Endothelial cell of umbilical vein (primary cell): ENCODE results near the gene CDK7. TPM values are rescaled to one million over a fixed set of nuclear protein-coding genes. Genes with fewer than 3 reads are reported as not detected.

Source experiments
- Bru-seq: library from RNA; stranded (reverse); fragments of 400-500 nt; gene quantifications from one replicate; lab custom pipeline; 2021; lab: Mats Ljungman, UMichigan
- BruChase-seq, 2 experiments: library from RNA; stranded (reverse); fragments of 400-500 nt; gene quantifications; one replicate each; lab custom pipeline; 2021; lab: Mats Ljungman, UMichigan
- BruUV-seq: library from RNA; stranded (reverse); fragments of 400-500 nt; replicated peaks from 2 replicates; lab custom pipeline; 2021; lab: Mats Ljungman, UMichigan
- CTCF ChIA-PET: fragments of 300-600, 350-600 bp; sonication (Branson Sonifier 250); formaldehyde crosslinking; loops from one replicate; lab custom pipeline; 2021; ENCODE audit warnings: antibody characterized with exemption, inconsistent platforms; lab: Charles Lee
- POLR2A ChIA-PET: fragments of 300-600, 350-600 bp; sonication (Branson Sonifier 250); formaldehyde crosslinking; loops from one replicate; lab custom pipeline; 2021; ENCODE audit warnings: antibody characterized with exemption, inconsistent platforms; lab: Charles Lee
- DNase-seq: peaks from one replicate; pipeline ENCODE4 v3.0.0-alpha.2; 2011; ENCODE audit warnings: low read depth, low spot score
- FAIRE-seq: peaks from 2 replicates; lab custom pipeline; 2011; peaks lifted over from hg19 to GRCh38; lab: Jason Lieb, UNC
- H2AFZ ChIP-seq: 2 replicates; pipeline ENCODE4 v1.6.0; 2012; ENCODE audit warnings: low read depth, low read length, control low read depth, inconsistent platforms
- H3K27ac ChIP-seq: 2 replicates; pipeline ENCODE4 v1.5.1; 2011; ENCODE audit warnings: low read depth, mild to moderate bottlenecking, control low read depth, low read length, moderate library complexity; ENCODE audit not compliant: insufficient read depth
- H3K27me3 ChIP-seq, 2 experiments: 2 replicates each; pipeline versions ENCODE4 v1.6.0 to v1.6.1; 2011; ENCODE audit warnings: low read length in 2 of 2, mixed read lengths in 1 of 2; ENCODE audit not compliant: control insufficient read depth in 2 of 2, insufficient read depth in 2 of 2
- H3K36me3 ChIP-seq, 2 experiments: 2 replicates in 1 of 2; 3 replicates in 1 of 2; pipeline ENCODE4 v1.5.1; 2011; ENCODE audit warnings: low read length in 2 of 2, mild to moderate bottlenecking in 1 of 2, moderate library complexity in 1 of 2; ENCODE audit not compliant: control insufficient read depth in 2 of 2, insufficient read depth in 2 of 2; ENCODE audit errors: extremely low read depth in 1 of 2
- H3K4me1 ChIP-seq: 3 replicates; pipeline ENCODE4 v1.5.1; 2011; ENCODE audit warnings: mild to moderate bottlenecking, low read length; ENCODE audit not compliant: control insufficient read depth, insufficient read depth; ENCODE audit errors: extremely low read depth
- H3K4me2 ChIP-seq: 2 replicates; pipeline ENCODE4 v1.6.1; 2011; ENCODE audit warnings: low read length, control low read depth, mixed read lengths; ENCODE audit not compliant: insufficient read depth
- H3K4me3 ChIP-seq, 3 experiments: fragments of 200-600 bp in 1 of 3; sonication (generic), shearing (Covaris generic) in 1 of 3; replicated peaks in 1 of 3; 2 replicates each; pipeline ENCODE4 v1.5.1; 2011 to 2016; ENCODE audit warnings: control low read depth in 3 of 3, low read length in 3 of 3, mild to moderate bottlenecking in 2 of 3, inconsistent platforms in 1 of 3, low read depth in 1 of 3, moderate library complexity in 1 of 3; ENCODE audit not compliant: insufficient read depth in 1 of 3
- H3K79me2 ChIP-seq: 2 replicates; pipeline ENCODE4 v1.6.0; 2012; ENCODE audit warnings: low read length, inconsistent platforms; ENCODE audit not compliant: control insufficient read depth, insufficient read depth
- H3K9ac ChIP-seq: replicated peaks from 2 replicates; pipeline ENCODE3; 2011; ENCODE audit warnings: low read length, control low read depth; ENCODE audit not compliant: insufficient read depth; ENCODE audit errors: extremely low read depth
- H3K9me1 ChIP-seq: replicated peaks from 3 replicates; pipeline ENCODE4 v1.6.0; 2011; ENCODE audit warnings: mild to moderate bottlenecking, low read length; ENCODE audit not compliant: control insufficient read depth, insufficient read depth; ENCODE audit errors: extremely low read depth
- H3K9me3 ChIP-seq: replicated peaks from 2 replicates; pipeline ENCODE4 v1.5.1; 2012; ENCODE audit warnings: low read length, inconsistent platforms; ENCODE audit not compliant: control insufficient read depth, insufficient read depth
- H4K20me1 ChIP-seq: replicated peaks from 2 replicates; pipeline ENCODE3; 2011; ENCODE audit warnings: mild to moderate bottlenecking, low read length; ENCODE audit not compliant: control insufficient read depth, insufficient read depth; ENCODE audit errors: extremely low read depth
- CTCF ChIP-seq, 2 donors: IDR thresholded peaks; 1 replicate in 1 of 2; 2 replicates in 1 of 2; pipeline ENCODE4 v1.5.1; 2011; ENCODE audit warnings: low read length in 2 of 2, mild to moderate bottlenecking in 2 of 2, moderate library complexity in 2 of 2, control low read depth in 1 of 2, inconsistent platforms in 1 of 2, low read depth in 1 of 2; ENCODE audit not compliant: insufficient read depth in 1 of 2; ENCODE audit errors: extremely low read depth in 1 of 2
- EZH2 ChIP-seq: IDR thresholded peaks from 2 replicates; pipeline ENCODE4 v1.6.1; 2012; ENCODE audit warnings: borderline replicate concordance, low read depth, mild to moderate bottlenecking, moderate library complexity, low read length, inconsistent platforms; ENCODE audit not compliant: severe bottlenecking
- JUN ChIP-seq: IDR thresholded peaks from 2 replicates; pipeline ENCODE4 v1.6.1; 2011; ENCODE audit warnings: borderline replicate concordance, low read depth; ENCODE audit not compliant: insufficient read length, insufficient read depth
- POLR2A ChIP-seq: IDR thresholded peaks from 2 replicates; pipeline ENCODE4 v1.6.1; 2012; ENCODE audit warnings: low read depth, mild to moderate bottlenecking, control low read depth, low read length
- POLR2AphosphoS5 ChIP-seq: IDR thresholded peaks from 2 replicates; pipeline ENCODE4 v1.6.1; 2012; ENCODE audit warnings: low read depth, mild to moderate bottlenecking, control low read depth, low read length, moderate library complexity; ENCODE audit not compliant: insufficient read depth
- dilution Hi-C: fragments of 300-500 bp; cut with MboI; formaldehyde crosslinking; loops from one replicate; pipeline ENCODE4 v1.15.0; 2019; ENCODE audit warnings: low sequenced_read_pairs; ENCODE audit not compliant: extremely low pct_ligation_motif_present
- intact Hi-C: fragments of 100-400 bp; cut with micrococcal nuclease; formaldehyde crosslinking; loops from one replicate; pipeline ENCODE4 v1.10.0; 2022
- long read RNA-seq: library from polyadenylated mRNA; stranded (forward); transcript quantifications from one replicate; pipeline ENCODE4 v2.0.0, GENCODE V29; 2021
- polyA minus RNA-seq, 3 experiments: library from RNA; depleted of rRNA, polyadenylated mRNA; stranded (reverse); fragments of >200 nt; gene quantifications; 1 replicate in 1 of 3; 2 replicates in 2 of 3; pipeline ENCODE4 v1.2.3, GENCODE V29; 2011
- polyA plus RNA-seq, 4 experiments: library from polyadenylated mRNA; depleted of rRNA in 3 of 4; stranded (reverse) in 3 of 4; unstranded in 1 of 4; fragments of >200 nt; gene quantifications; 2 replicates each; pipeline versions ENCODE4 v1.2.1 to v1.2.3, GENCODE V29; 2011 to 2012; ENCODE audit warnings: missing spikeins in 1 of 4
- total RNA-seq: library from RNA; stranded (reverse); gene quantifications from 2 replicates; pipeline ENCODE4 v1.2.3, GENCODE V29; 2021
- TF ChIP-seq, protein P1 (sequence below): IDR thresholded peaks from 2 replicates; pipeline ENCODE4 v1.6.1; 2011; ENCODE audit not compliant: insufficient read depth, insufficient read length

The CDK7 gene
- 33.4 and 38.1 TPM in 2 replicates for total RNA-seq
- polyA plus RNA-seq: 19.3 and 24.6 TPM in 2 replicates
- 27.2 and 29.3 TPM in 2 replicates for polyA plus RNA-seq (2011; cell fraction: cytosol; rRNA removed)
- polyA plus RNA-seq (2011; cell fraction: nucleus; rRNA removed): 20.9 and 27.2 TPM in 2 replicates
- 62.9 and 66.4 TPM in 2 replicates for polyA plus RNA-seq (2012)
- polyA minus RNA-seq: 106 and 120 TPM in 2 replicates
- 42.7 TPM for polyA minus RNA-seq (2011; cell fraction: cytosol; rRNA and poly(A)+ RNA removed)
- polyA minus RNA-seq (2011; cell fraction: nucleus; rRNA and poly(A)+ RNA removed): 95.6 and 109 TPM in 2 replicates
- percentile 84 among the genes with signal in this experiment for Bru-seq, nascent RNA
- percentile 80 among the genes with signal in this experiment for BruChase-seq, experiment 1, labeled RNA remaining after a 6-hour chase
- percentile 79 among the genes with signal in this experiment for BruChase-seq, experiment 2, labeled RNA remaining after a 2-hour chase
- long read RNA-seq, transcript CDK7-201 (12 exons, 1,439 nt): major isoform, 68 of 79 reads
- long read RNA-seq, partial matches to known transcripts: 1 of 79 reads
- long read RNA-seq, other reads (novel, unspliced or antisense): 10 of 79 reads

DNA sequence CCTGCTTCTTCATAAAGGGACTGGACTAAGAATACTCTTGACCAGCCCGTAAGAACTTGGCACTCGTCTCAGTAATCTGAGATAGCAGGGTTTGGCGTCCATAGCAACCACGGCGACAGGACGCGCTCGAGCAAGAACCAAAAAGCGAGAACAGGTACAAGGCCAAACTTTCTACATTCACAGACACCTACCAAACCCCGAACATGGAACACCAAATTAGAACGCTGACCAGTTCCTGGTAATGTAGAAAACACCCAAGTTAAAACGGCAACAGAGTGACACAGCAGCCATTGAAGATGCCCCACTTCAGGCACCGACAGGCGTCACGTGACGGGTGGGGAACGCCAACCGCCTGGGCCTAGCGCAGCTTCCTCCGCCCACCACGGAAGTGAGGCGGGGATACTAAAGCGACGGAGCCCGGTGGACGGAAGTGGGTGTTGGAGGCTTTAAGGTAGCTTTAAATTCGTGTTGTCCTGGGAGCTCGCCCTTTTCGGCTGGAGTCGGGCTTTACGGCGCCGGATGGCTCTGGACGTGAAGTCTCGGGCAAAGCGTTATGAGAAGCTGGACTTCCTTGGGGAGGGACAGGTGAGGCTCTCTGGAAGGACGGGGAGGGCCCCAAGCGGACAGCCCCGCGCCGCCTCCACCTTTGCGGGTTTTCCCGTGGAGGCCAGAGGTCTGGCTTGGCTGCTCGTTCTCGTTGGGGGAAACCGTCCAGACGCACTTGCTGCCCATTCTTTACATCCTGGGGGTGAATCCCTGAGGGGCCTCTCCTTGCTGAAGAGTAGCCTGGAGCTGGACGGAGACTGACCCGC lies at the start of gene CDK7:
Gene CDK7 (plus strand): TSS at position 430 of the 812 bp plus-strand sequence. CDS start 90 bp downstream, at position 520.
- CTCF ChIA-PET: interaction anchor here (0.6 to 1.9 kb wide), 7 partner anchors 10 to 141 kb away, joined by 3 to 9 read pairs (median 4); partner anchors contain the start of gene SLC30A5
- DNase-seq: peak; percentile 95
- H3K27ac ChIP-seq: peak within 1 kb of the TSS; percentile 57
- TSS peak; percentile 66 for BruUV-seq
- POLR2A ChIA-PET: interaction anchor here (0.6 to 1.6 kb wide), 3 partner anchors 18 to 37 kb away, joined by 3 to 7 read pairs (median 3); no protein-coding TSS in a partner anchor
- peak within 1 kb of the TSS; percentile 99 for H3K4me2 ChIP-seq
- no peaks in the 10 kb centered on the region for H3K9me1 ChIP-seq
- H3K4me3 ChIP-seq: peak within 1 kb of the TSS; percentile 50 to 98 (median 79)
- H3K9ac ChIP-seq: peak within 1 kb of the TSS; percentile 90
- H4K20me1 ChIP-seq: no peaks in the 10 kb centered on the region
- no peaks in the 10 kb centered on the region for H3K27me3 ChIP-seq
- peak; percentile 98 for FAIRE-seq
- H3K4me1 ChIP-seq: peaks cover 33% of the 10 kb centered on the region
- H3K9me3 ChIP-seq: no peaks in the 10 kb centered on the region
- H3K79me2 ChIP-seq: peaks cover 34% of the 10 kb centered on the region
- TF ChIP-seq EZH2 (no peak), POLR2AphosphoS5 (peak; percentile 90), CTCF (IDR thresholded peaks at IDR 0.05; ENCODE audit: extremely low read depth in 1 of 2, insufficient read depth in 1 of 2, low read depth in 1 of 2, low read length in 2 of 2) (no peak), POLR2A (peak; percentile 95), JUN (no peak)
- TF ChIP-seq, protein P1, sequence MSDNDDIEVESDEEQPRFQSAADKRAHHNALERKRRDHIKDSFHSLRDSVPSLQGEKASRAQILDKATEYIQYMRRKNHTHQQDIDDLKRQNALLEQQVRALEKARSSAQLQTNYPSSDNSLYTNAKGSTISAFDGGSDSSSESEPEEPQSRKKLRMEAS: peak; percentile 95
- peak within 1 kb of the TSS; percentile 100 for H2AFZ ChIP-seq
- H3K36me3 ChIP-seq: peaks cover 0 to 3% of the 10 kb centered on the region in 2 experiments
- dilution Hi-C loops (no loop called here), intact Hi-C loops (loop anchor here (1.0 to 2.0 kb wide), 4 partner anchors 16 to 100 kb away; partner anchors contain the start of genes CCNB1 and CENPH)
